Sigmoid colon (tissue), 7 donors: ENCODE measurements around the gene GDAP1L1. TPM values are rescaled to one million over a fixed set of nuclear protein-coding genes. Genes with fewer than 3 reads are reported as not detected.

Experiments
- DNase-seq: peaks from one replicate; pipeline ENCODE4 v3.0.0-alpha.2; 2019
- H3K27ac ChIP-seq, 4 donors: fragments of 200-600 bp; sonication (generic); one replicate each; pipeline ENCODE4 v1.5.1; 2016 to 2019; ENCODE audit warnings: mild to moderate bottlenecking in 1 of 4
- H3K27me3 ChIP-seq, 3 donors: fragments of 200-600 bp; sonication (generic); one replicate each; pipeline ENCODE4 v1.5.1; 2019; ENCODE audit warnings: mild to moderate bottlenecking in 1 of 3
- H3K36me3 ChIP-seq, 4 donors: fragments of 200-600 bp; sonication (generic); one replicate each; pipeline ENCODE4 v1.5.1; 2016 to 2019
- H3K4me1 ChIP-seq, 4 donors: fragments of 200-600 bp; sonication (generic); one replicate each; pipeline ENCODE4 v1.5.1; 2017 to 2019
- H3K4me3 ChIP-seq, 4 donors: fragments of 200-600 bp; sonication (generic); one replicate each; pipeline ENCODE4 v1.5.1; 2017 to 2019; ENCODE audit warnings: mild to moderate bottlenecking in 2 of 4, moderate library complexity in 1 of 4
- H3K9me3 ChIP-seq, 4 donors: fragments of 200-600 bp in 3 of 4; sonication (generic) in 3 of 4; one replicate each; pipeline versions ENCODE4 v1.5.1 to v1.6.1; 2013 to 2019
- CTCF ChIP-seq, 4 experiments: fragments of 450-650 bp in 3 of 4; fragments of 200-600 bp in 1 of 4; IDR thresholded peaks; one replicate each; pipeline ENCODE4 v1.5.1; 2016 to 2019; ENCODE audit warnings: antibody characterized with exemption in 4 of 4, mild to moderate bottlenecking in 3 of 4, moderate library complexity in 2 of 4
- EP300 ChIP-seq, 4 donors: sonication (generic); formaldehyde crosslinking; IDR thresholded peaks; one replicate each; pipeline ENCODE4 v1.6.1; 2017; ENCODE audit warnings: antibody characterized with exemption in 4 of 4
- POLR2A ChIP-seq, 2 donors: fragments of 450-650 bp; IDR thresholded peaks; one replicate each; pipeline ENCODE4 v1.6.1; 2016; ENCODE audit warnings: antibody characterized with exemption in 2 of 2, mild to moderate bottlenecking in 2 of 2, moderate library complexity in 2 of 2
- POLR2AphosphoS5 ChIP-seq, 4 donors: sonication (generic); formaldehyde crosslinking; IDR thresholded peaks; one replicate each; pipeline ENCODE4 v1.6.1; 2017; ENCODE audit warnings: antibody characterized with exemption in 4 of 4
- WGBS, 2 donors: extraction: QIAGEN DNeasy Blood & Tissue Kit; methylation state at CpG; one replicate each; pipeline ENCODE4 v1.1.7; 2013; 5-methylcytosine and 5-hydroxymethylcytosine counted together
- intact Hi-C: fragments of 100-400 bp; cut with DNase I; formaldehyde crosslinking; loops from one replicate; pipeline ENCODE4 v1.15.1; 2023
- polyA plus RNA-seq, 3 donors: library from polyadenylated mRNA; stranded (reverse); fragments of 200-250 nt; gene quantifications; one replicate each; pipeline ENCODE4 v1.2.3, GENCODE V29; 2013
- total RNA-seq, 4 donors: library from RNA; depleted of rRNA; stranded (reverse); fragments of >200 nt; gene quantifications; one replicate each; pipeline ENCODE4 v1.1.0, GENCODE V29; 2016
- donor health status: healthy with polysubstance abuse.
- donor health status: Bipolar disorder and iron deficiency.
- donor health status: healthy.

The GDAP1L1 gene
- total and polyA plus RNA-seq, 7 donors = 0.20 to 1.4 (median 0.60) TPM; not detected in 2

- DNase-seq = no peak
- 23 to 74% methylated on average over 31 of the region's 31 CpGs for WGBS, 2 donors
- intact Hi-C loops = no loop called here
- no peaks in the 10 kb centered on the region for H3K9me3 ChIP-seq
- H3K4me3 ChIP-seq = peak overlapping the region in 3 of 4 donors; percentile 14 to 39 (median 31)
- peaks cover 0 to 21% (median 0%) of the 10 kb centered on the region in 3 donors for H3K27me3 ChIP-seq
- H3K4me1 ChIP-seq = peaks cover 0 to 15% (median 11%) of the 10 kb centered on the region in 4 donors
- no peaks in the 10 kb centered on the region for H3K36me3 ChIP-seq
- no peak overlapping the region for H3K27ac ChIP-seq
- TF ChIP-seq EP300 (IDR thresholded peaks at IDR 0.05) (no peak), POLR2A (IDR thresholded peaks at IDR 0.05) (no peak), POLR2AphosphoS5 (IDR thresholded peaks at IDR 0.05) (no peak), CTCF (IDR thresholded peaks at IDR 0.05) (no peak)
These were observed 690 bp downstream of the GDAP1L1 start for GRCh38 chr20:44247586-44248409.

- TF ChIP-seq POLR2AphosphoS5 (IDR thresholded peaks at IDR 0.05) (no peak), POLR2A (IDR thresholded peaks at IDR 0.05) (no peak), CTCF (IDR thresholded peaks at IDR 0.05) (no peak), EP300 (IDR thresholded peaks at IDR 0.05) (no peak)
- Histone ChIP-seq H3K27ac (no peak overlapping the region), H3K4me3 (no peak overlapping the region), H3K9me3 (no peaks in the 10 kb centered on the region), H3K27me3 (peaks cover 0 to 21% (median 0%) of the 10 kb centered on the region in 3 donors), H3K36me3 (no peaks in the 10 kb centered on the region), H3K4me1 (peaks cover 0 to 15% (median 11%) of the 10 kb centered on the region in 4 donors)
- WGBS, 2 donors = 57 to 80% methylated on average over 3 of the region's 3 CpGs
- intact Hi-C loops = no loop called here
- no peak for DNase-seq
These were observed 1.3 kb downstream of the GDAP1L1 start for GRCh38 chr20:44248410-44248759.

- WGBS, 2 donors = 74 to 82% methylated on average over 4 of the region's 4 CpGs
- no peak overlapping the region for H3K4me3 ChIP-seq
- H3K4me1 ChIP-seq = peaks cover 0 to 15% (median 11%) of the 10 kb centered on the region in 4 donors
- peaks cover 0 to 21% (median 0%) of the 10 kb centered on the region in 3 donors for H3K27me3 ChIP-seq
- no peak for TF ChIP-seq POLR2AphosphoS5 (IDR thresholded peaks at IDR 0.05)
- TF ChIP-seq EP300 (IDR thresholded peaks at IDR 0.05) = no peak
- no peak for TF ChIP-seq CTCF (IDR thresholded peaks at IDR 0.05)
- TF ChIP-seq POLR2A (IDR thresholded peaks at IDR 0.05) = no peak
- H3K9me3 ChIP-seq = no peaks in the 10 kb centered on the region
- DNase-seq = no peak
- H3K27ac ChIP-seq = no peak overlapping the region
- intact Hi-C loops = no loop called here
- no peaks in the 10 kb centered on the region for H3K36me3 ChIP-seq
These were observed 4.2 kb downstream of the GDAP1L1 start for GRCh38 chr20:44251284-44251683.

- Histone ChIP-seq H3K27ac (no peak overlapping the region), H3K4me1 (no peaks in the 10 kb centered on the region), H3K4me3 (no peak overlapping the region), H3K9me3 (no peaks in the 10 kb centered on the region), H3K27me3 (peaks cover 0 to 8% (median 0%) of the 10 kb centered on the region in 3 donors), H3K36me3 (no peaks in the 10 kb centered on the region)
- intact Hi-C loops = no loop called here
- DNase-seq = no peak
- TF ChIP-seq POLR2AphosphoS5 (IDR thresholded peaks at IDR 0.05) (no peak), EP300 (IDR thresholded peaks at IDR 0.05) (no peak), CTCF (IDR thresholded peaks at IDR 0.05) (no peak), POLR2A (IDR thresholded peaks at IDR 0.05) (no peak)
- 79 to 86% methylated on average over 3 of the region's 3 CpGs for WGBS, 2 donors
These were observed 6.4 kb downstream of the GDAP1L1 start for GRCh38 chr20:44253528-44253927.
